ENCODE results near the gene COMMD3. TPM values are rescaled to one million over a fixed set of nuclear protein-coding genes. Genes with fewer than 3 reads are reported as not detected.

The COMMD3 gene
- total RNA-seq, 2 experiments from 2014 or later, result 53.8 to 77.1 TPM

DNA sequence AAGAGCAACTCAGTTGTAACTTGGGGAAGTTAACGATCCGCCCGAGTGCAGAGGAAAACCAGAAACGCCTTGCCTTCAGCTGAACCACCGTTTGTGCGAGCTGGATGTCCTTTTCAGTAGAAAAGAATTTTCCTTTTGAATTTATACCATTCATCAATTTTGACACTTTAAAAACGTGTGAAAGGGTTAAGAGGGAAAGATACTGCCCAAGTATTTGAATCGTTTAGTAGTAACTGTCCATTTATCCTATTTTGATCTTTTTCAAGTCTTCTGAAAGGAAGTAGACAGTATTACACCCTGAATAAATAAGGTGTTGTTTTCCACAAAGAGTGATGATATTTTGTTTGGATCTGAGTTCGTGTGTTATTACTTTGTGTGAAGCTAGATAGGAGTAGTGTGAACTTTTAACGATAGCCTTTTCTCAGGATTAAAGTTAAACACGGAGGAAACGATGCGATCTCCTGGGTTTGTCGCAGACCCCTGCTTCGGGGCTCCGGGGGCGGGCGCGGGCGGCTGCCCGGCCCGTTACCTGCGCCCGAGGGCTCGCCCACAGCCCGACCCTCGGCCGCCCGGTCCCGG, 3.9 kb downstream of the COMMD3 start:
- Mint-ChIP-seq H3K4me1 (peaks cover 59% of the 10 kb centered on the region), H3K27ac (peak overlapping the region; percentile 99), H3K27me3 (peaks cover 20% of the 10 kb centered on the region), H3K9me3 (ENCODE audit: low read depth) (no peaks in the 10 kb centered on the region), H3K36me3 (ENCODE audit: low read depth) (peaks cover 6% of the 10 kb centered on the region), H3K4me3 (peak overlapping the region; percentile 85)
- ChIA-PET POLR2A (no interaction called here), CTCF (interaction anchor here (0.7 to 1.1 kb wide), 6 partner anchors 12 to 216 kb away, joined by 3 to 4 read pairs (median 3); no protein-coding TSS in a partner anchor)
- intact Hi-C loops (cut with DNase I, micrococcal nuclease), result loop anchor here (1.0 to 10.0 kb wide), 9 partner anchors 67 to 803 kb away; partner anchors contain the start of genes PIP4K2A (in 2 of the 2), DNAJC1 (in 1 of the 2) and MLLT10 (in 1 of the 2)
- ATAC-seq, result no peak
- peak; percentile 24 for DNase-seq

DNA sequence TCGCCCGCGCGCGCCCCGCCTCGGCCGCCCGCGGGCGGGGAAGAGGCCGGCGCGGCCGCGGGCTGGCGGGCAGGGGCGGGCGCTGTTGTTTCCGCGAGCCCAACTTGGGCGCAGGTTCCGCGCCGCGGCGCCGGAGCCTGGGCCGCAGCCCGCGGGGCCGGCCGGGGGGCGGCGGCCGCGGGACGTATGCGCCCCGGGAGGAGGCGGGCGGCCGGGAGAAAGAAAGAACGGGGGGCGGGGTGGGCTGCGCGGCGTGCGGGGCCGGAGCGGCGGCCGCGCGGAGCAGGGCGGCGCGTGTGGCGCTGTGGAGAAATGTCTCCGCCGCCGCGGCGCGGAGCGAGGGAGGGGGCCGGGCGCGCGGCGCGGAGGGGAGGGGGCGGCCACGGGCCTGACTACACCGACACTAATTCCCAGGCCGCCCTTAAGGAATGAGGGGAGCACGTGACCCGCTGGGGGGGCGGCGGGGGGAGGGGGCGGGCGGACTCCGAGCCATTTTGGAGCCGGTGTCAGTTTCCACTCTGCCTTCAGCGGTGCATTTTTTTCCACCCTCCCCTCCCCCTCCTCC, 4.5 kb downstream of the COMMD3 start, which contains the start of gene BMI1:
TSS of gene BMI1 (plus strand) at position 509 of the 565 bp plus-strand sequence. CDS start 5,351 bp downstream, outside the sequence.
- H3K4me1 Mint-ChIP-seq, result peaks cover 55% of the 10 kb centered on the region
- CTCF ChIA-PET, result interaction anchor here (0.7 kb wide), 1 partner anchor 25 kb away, joined by 4 read pairs; no protein-coding TSS in a partner anchor

DNA sequence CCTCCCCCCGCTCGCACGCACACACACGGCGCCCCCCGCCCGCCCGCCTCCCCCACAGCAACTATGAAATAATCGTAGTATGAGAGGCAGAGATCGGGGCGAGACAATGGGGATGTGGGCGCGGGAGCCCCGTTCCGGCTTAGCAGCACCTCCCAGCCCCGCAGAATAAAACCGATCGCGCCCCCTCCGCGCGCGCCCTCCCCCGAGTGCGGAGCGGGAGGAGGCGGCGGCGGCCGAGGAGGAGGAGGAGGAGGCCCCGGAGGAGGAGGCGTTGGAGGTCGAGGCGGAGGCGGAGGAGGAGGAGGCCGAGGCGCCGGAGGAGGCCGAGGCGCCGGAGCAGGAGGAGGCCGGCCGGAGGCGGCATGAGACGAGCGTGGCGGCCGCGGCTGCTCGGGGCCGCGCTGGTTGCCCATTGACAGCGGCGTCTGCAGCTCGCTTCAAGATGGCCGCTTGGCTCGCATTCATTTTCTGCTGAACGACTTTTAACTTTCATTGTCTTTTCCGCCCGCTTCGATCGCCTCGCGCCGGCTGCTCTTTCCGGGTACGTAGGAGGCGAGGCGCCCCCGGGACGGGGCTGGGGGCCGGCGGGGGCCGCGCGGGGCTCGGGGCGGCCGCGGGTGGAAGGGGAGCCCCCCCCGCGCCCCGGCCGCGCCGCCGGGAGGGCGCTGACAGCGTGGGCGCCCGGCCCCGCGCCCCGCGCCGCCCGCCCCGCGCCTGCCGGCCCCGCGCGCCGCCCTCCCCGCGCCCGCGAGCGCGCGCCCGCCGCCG, 5.2 kb downstream of the COMMD3 start:
- CTCF ChIA-PET, result interaction anchor here (0.7 kb wide), 1 partner anchor 26 kb away, joined by 4 read pairs; no protein-coding TSS in a partner anchor
- H3K4me1 Mint-ChIP-seq, result peaks cover 59% of the 10 kb centered on the region
- H3K9me3 Mint-ChIP-seq (ENCODE audit: low read depth), result no peaks in the 10 kb centered on the region

More for the DNA sequence above, 4.5 kb downstream of the COMMD3 start, which contains the start of gene BMI1:
- Mint-ChIP-seq H3K9me3 (ENCODE audit: low read depth) (no peaks in the 10 kb centered on the region), H3K27ac (peak within 1 kb of the TSS; percentile 99), H3K27me3 (peaks cover 21% of the 10 kb centered on the region), H3K4me3 (peak within 1 kb of the TSS; percentile 88), H3K36me3 (ENCODE audit: low read depth) (peaks cover 6% of the 10 kb centered on the region)
- intact Hi-C loops (cut with DNase I, micrococcal nuclease), result loop anchor here (1.0 to 10.0 kb wide), 7 partner anchors 20 to 667 kb away; partner anchors contain the start of gene PIP4K2A (in 1 of the 2)
- ATAC-seq (peak; percentile 35), DNase-seq (peak; percentile 81)
- POLR2A ChIA-PET, result no interaction called here

DNA sequence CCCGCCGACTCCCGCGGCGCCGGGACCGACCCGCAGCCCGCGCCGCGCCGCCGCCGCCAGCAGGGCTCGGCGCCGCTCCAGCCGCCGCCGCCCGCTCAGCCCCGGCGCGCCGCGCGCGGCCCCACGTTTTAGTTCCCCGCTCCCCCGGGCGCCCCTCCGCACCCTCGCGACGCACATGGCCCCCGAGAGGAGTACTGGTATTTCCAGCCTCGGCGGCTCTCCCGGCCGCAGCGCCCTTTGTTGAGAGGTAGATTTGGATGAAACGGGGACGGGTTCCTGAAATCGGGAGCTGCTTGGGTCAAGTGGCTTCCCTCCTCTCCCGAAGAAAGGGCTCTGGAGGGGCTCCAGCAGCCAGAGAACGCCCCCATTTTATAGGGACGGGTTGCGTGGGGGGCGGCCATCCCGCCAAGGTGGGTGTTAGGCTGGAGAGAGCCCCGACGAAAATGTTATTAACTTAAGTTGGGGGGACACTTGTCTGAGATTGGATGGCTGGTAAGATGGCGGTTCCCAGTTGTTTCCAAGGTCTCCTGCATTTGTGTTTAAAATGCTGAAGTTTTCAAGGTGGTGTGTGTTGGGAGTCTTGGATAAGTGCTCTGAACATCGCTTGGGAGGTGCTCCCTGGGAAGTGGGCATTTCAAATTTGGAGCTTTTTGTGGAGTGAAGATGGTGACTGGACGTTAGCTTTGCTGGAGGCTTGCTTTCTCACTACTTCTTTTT, 5.9 kb downstream of the COMMD3 start:
- intact Hi-C loops (cut with DNase I, micrococcal nuclease), result loop anchor here (1.0 to 10.0 kb wide), 6 partner anchors 18 to 665 kb away; partner anchors contain the start of gene PIP4K2A (in 1 of the 2)
- Mint-ChIP-seq H3K27ac (peak overlapping the region; percentile 88), H3K9me3 (ENCODE audit: low read depth) (no peaks in the 10 kb centered on the region), H3K4me1 (peaks cover 61% of the 10 kb centered on the region), H3K27me3 (peaks cover 23% of the 10 kb centered on the region), H3K4me3 (peak overlapping the region; percentile 88), H3K36me3 (ENCODE audit: low read depth) (peaks cover 17% of the 10 kb centered on the region)
- ChIA-PET POLR2A (interaction anchor here (1.5 kb wide), 1 partner anchor 13 kb away, joined by 4 read pairs; no protein-coding TSS in a partner anchor), CTCF (no interaction called here)
- peak; percentile 38 for DNase-seq
- ATAC-seq, result peak; percentile 2

More for the DNA sequence above, 5.2 kb downstream of the COMMD3 start:
- POLR2A ChIA-PET, result no interaction called here
- H3K4me3 Mint-ChIP-seq, result peak overlapping the region; percentile 74
- intact Hi-C loops (cut with DNase I, micrococcal nuclease), result loop anchor here (1.0 to 10.0 kb wide), 6 partner anchors 19 to 666 kb away; partner anchors contain the start of gene PIP4K2A (in 1 of the 2)
- peak; percentile 71 for DNase-seq
- peaks cover 13% of the 10 kb centered on the region for H3K36me3 Mint-ChIP-seq (ENCODE audit: low read depth)
- peaks cover 21% of the 10 kb centered on the region for H3K27me3 Mint-ChIP-seq
- ATAC-seq, result peak; percentile 16
- peak overlapping the region; percentile 83 for H3K27ac Mint-ChIP-seq

DNA sequence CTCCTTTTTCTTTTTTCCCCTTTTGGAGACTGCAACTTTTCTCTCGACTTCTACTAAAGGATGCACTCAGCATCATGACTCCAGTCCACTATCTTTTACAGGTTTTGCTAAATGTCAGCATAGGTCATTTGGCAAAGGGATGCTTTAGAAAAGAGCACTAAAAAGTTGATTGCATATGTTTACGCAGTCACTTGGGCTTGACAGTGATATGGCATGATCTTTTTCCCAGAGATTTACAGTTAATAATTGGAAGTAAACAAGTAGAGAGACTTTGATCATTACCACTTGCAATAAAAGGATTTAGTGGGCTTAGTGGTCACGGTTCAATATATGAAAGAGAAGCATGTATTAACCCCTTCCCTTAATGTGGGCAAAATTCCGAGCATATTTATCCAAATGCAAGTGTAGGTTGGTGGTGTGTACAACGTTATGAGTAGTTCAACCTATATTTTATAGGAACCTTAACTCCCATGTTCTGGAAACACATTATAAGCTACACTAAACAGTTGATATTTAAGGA, 6.5 kb downstream of the COMMD3 start:
- peak overlapping the region; percentile 88 for H3K4me3 Mint-ChIP-seq
- intact Hi-C loops (cut with DNase I, micrococcal nuclease), result loop anchor here (5.0 to 10.0 kb wide), 4 partner anchors 115 to 665 kb away; partner anchors contain the start of gene PIP4K2A (in 1 of the 2)
- no peaks in the 10 kb centered on the region for H3K9me3 Mint-ChIP-seq (ENCODE audit: low read depth)
- H3K36me3 Mint-ChIP-seq (ENCODE audit: low read depth), result peaks cover 20% of the 10 kb centered on the region
- H3K27me3 Mint-ChIP-seq, result peaks cover 25% of the 10 kb centered on the region
- ChIA-PET POLR2A (interaction anchor here (1.5 kb wide), 1 partner anchor 13 kb away, joined by 4 read pairs; no protein-coding TSS in a partner anchor), CTCF (interaction anchor here (0.6 to 2.1 kb wide), 2 partner anchors 12 to 308 kb away, joined by 3 to 5 read pairs; no protein-coding TSS in a partner anchor)
- H3K4me1 Mint-ChIP-seq, result peaks cover 57% of the 10 kb centered on the region
- peak overlapping the region; percentile 88 for H3K27ac Mint-ChIP-seq
- no peak for ATAC-seq
- DNase-seq, result no peak

DNA sequence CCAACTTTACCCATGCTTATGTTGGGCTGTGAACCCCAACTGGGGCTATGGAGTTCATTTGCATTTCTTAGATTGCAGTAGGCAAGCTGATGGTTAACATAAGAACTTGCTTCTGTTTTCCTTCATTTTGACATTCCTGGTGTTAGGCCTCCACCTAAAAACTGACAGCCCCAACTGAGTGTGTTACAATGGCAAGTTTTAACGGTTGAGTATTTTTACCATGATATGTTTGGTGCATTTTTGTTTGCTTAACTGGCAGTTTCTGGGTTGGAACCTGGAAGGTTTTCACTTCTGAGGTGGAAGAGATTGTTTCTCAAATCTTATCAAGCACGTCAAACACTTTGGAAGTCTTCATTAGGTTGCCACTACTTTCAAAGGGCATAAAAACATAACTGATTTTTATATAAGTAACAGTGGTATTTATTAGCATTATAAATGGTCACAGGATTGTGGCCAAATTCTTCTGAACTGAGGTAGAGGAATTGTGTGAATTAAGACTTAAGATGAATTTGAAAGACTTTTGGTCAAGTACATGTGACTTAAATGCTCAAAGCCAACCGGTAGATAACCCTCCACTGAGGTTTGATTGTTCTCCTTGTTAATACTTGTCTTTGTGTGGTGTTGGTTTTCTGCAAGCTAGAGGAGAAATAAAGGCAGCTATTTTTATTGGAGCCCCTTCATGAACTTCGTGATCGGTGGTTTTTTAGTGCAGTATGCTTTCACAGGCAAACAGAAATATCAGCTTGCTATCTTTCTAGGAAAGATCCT, 7.5 kb downstream of the COMMD3 start:
- POLR2A ChIA-PET, result interaction anchor here (0.8 to 1.5 kb wide), 2 partner anchors 12 to 114 kb away, joined by 3 to 4 read pairs; no protein-coding TSS in a partner anchor

DNA sequence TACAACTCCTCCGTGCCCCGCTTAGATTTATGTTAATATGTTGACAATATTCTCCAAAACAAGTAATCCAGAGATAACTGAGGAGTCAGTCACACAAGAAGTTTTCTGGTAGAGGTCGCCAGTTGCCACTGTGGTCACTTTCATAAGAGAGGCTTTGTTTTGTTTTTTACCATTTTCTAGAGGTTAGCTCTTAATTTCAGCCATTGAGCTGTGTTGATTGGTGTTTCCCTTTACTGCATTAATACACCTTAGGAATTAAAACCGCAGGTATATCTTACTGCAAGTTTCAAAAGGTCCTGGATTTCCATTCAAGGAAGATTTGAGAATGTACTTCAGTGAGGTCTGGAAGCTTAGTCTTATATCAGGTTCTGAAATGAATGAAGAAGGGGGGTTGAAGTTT, 8.2 kb downstream of the COMMD3 start:
- peaks cover 24% of the 10 kb centered on the region for H3K36me3 Mint-ChIP-seq (ENCODE audit: low read depth)
- intact Hi-C loops (cut with DNase I, micrococcal nuclease), result loop anchor here (1.0 to 10.0 kb wide), 5 partner anchors 11 to 663 kb away; partner anchors contain the start of gene PIP4K2A (in 1 of the 2)
- DNase-seq, result no peak
- ATAC-seq, result no peak
- no peaks in the 10 kb centered on the region for H3K9me3 Mint-ChIP-seq (ENCODE audit: low read depth)
- CTCF ChIA-PET, result interaction anchor here (1.0 to 2.1 kb wide), 3 partner anchors 8 to 96 kb away, joined by 3 to 5 read pairs (median 3); partner anchors contain the start of gene COMMD3
- H3K4me3 Mint-ChIP-seq, result peak overlapping the region; percentile 88
- H3K27me3 Mint-ChIP-seq, result peaks cover 25% of the 10 kb centered on the region
- peaks cover 44% of the 10 kb centered on the region for H3K4me1 Mint-ChIP-seq
- POLR2A ChIA-PET, result no interaction called here
- H3K27ac Mint-ChIP-seq, result peak overlapping the region; percentile 62

More for the DNA sequence above, 7.5 kb downstream of the COMMD3 start:
- Mint-ChIP-seq H3K27me3 (peaks cover 25% of the 10 kb centered on the region), H3K36me3 (ENCODE audit: low read depth) (peaks cover 20% of the 10 kb centered on the region), H3K27ac (no peak overlapping the region), H3K4me1 (peaks cover 49% of the 10 kb centered on the region), H3K4me3 (peak overlapping the region; percentile 88), H3K9me3 (ENCODE audit: low read depth) (no peaks in the 10 kb centered on the region)
- CTCF ChIA-PET, result interaction anchor here (0.5 to 2.1 kb wide), 4 partner anchors 8 to 309 kb away, joined by 3 to 5 read pairs (median 3); partner anchors contain the start of gene COMMD3
- no peak for DNase-seq
- intact Hi-C loops (cut with DNase I, micrococcal nuclease), result loop anchor here (1.0 to 10.0 kb wide), 5 partner anchors 12 to 664 kb away; partner anchors contain the start of gene PIP4K2A (in 1 of the 2)
- no peak for ATAC-seq

DNA sequence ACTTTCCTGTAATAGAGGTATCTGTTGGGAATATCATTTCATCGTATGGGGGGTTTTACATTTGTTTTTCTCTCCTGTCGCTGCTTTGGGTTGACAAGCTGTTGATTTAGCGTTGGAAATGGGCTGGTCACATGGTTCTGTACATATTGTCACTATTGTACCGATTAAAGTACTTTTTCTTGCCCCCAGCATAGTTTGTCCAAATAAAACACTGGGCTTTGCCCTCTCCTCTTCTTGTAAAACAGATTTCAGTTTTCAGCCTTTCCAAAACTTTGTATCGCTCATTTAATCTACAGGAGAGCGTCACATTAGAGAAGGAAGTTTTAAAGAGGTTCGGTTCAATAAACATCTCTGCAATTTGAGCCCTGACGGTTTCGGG, 8.7 kb downstream of the COMMD3 start:
- DNase-seq, result no peak
- Mint-ChIP-seq H3K27me3 (peaks cover 27% of the 10 kb centered on the region), H3K4me1 (peaks cover 39% of the 10 kb centered on the region), H3K36me3 (ENCODE audit: low read depth) (peaks cover 26% of the 10 kb centered on the region), H3K4me3 (peak overlapping the region; percentile 88), H3K27ac (peak overlapping the region; percentile 64), H3K9me3 (ENCODE audit: low read depth) (no peaks in the 10 kb centered on the region)
- ATAC-seq, result no peak
- POLR2A ChIA-PET, result no interaction called here
- intact Hi-C loops (cut with DNase I, micrococcal nuclease), result loop anchor here (1.0 to 10.0 kb wide), 6 partner anchors 8 to 662 kb away; partner anchors contain the start of gene PIP4K2A (in 1 of the 2)
- CTCF ChIA-PET, result interaction anchor here (1.0 to 2.1 kb wide), 2 partner anchors 10 to 96 kb away, joined by 3 to 5 read pairs; no protein-coding TSS in a partner anchor
